Stomach (tissue), 4 donors: ENCODE data around the gene CHIC2.
"Not testable (repeated sequence)": the region's sequence is repeated elsewhere in the genome, so short reads cannot be mapped to it uniquely, and the experiment has no call there.

Experiments used
- POLR2A ChIP-seq, 4 donors: fragments of 450-650 bp; IDR thresholded peaks; one replicate each; pipeline ENCODE4 v1.6.1; 2016; ENCODE audit warnings: antibody characterized with exemption in 4 of 4, control low read depth in 2 of 4, mild to moderate bottlenecking in 1 of 4, moderate library complexity in 1 of 4
- POLR2AphosphoS5 ChIP-seq, 3 donors: sonication (generic); formaldehyde crosslinking; IDR thresholded peaks; one replicate each; pipeline ENCODE4 v1.6.1; 2016; ENCODE audit warnings: antibody characterized with exemption in 3 of 3
- TF ChIP-seq, protein P1 (sequence below), 7 experiments: fragments of 450-650 bp in 4 of 7; fragments of 200-600 bp in 3 of 7; sonication (generic) in 3 of 7; IDR thresholded peaks; one replicate each; pipeline ENCODE4 v1.5.1; 2016 to 2019; ENCODE audit warnings: antibody characterized with exemption in 7 of 7, control low read depth in 2 of 7, mild to moderate bottlenecking in 1 of 7

DNA sequence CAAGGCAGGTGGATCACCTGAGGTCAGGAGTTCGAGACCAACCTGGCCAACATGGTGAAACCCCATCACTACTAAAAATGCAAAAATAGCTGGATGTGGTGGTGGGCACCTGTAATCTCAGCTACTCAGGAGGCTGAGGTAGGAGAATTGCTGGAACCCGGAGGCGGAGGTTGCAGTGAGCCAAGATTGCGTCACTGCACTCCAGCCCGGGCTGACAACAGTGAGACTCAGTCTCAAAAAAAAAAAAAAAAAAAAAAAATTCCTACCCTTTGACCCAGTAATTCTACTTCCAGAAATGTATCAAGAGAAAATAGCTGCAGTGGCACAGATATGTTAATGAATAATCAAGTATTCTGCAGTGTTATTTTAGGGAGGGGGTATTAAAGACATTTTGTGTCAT is 11.1 kb downstream of the CHIC2 start:
- not testable (repeated sequence) for TF ChIP-seq POLR2AphosphoS5, POLR2A (IDR thresholded peaks at IDR 0.05)
- TF ChIP-seq, protein P1, sequence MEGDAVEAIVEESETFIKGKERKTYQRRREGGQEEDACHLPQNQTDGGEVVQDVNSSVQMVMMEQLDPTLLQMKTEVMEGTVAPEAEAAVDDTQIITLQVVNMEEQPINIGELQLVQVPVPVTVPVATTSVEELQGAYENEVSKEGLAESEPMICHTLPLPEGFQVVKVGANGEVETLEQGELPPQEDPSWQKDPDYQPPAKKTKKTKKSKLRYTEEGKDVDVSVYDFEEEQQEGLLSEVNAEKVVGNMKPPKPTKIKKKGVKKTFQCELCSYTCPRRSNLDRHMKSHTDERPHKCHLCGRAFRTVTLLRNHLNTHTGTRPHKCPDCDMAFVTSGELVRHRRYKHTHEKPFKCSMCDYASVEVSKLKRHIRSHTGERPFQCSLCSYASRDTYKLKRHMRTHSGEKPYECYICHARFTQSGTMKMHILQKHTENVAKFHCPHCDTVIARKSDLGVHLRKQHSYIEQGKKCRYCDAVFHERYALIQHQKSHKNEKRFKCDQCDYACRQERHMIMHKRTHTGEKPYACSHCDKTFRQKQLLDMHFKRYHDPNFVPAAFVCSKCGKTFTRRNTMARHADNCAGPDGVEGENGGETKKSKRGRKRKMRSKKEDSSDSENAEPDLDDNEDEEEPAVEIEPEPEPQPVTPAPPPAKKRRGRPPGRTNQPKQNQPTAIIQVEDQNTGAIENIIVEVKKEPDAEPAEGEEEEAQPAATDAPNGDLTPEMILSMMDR (IDR thresholded peaks at IDR 0.05): not testable (repeated sequence)
